Astrocyte (in vitro differentiated cells and primary cell): Measurements from ENCODE around the gene DNPEP.

Source experiments
- EZH2 ChIP-seq: IDR thresholded peaks from 2 replicates; pipeline ENCODE4 v1.6.1; 2012; ENCODE audit warnings: mild to moderate bottlenecking, low read length, inconsistent platforms; ENCODE audit not compliant: insufficient read depth
- TF ChIP-seq, protein P1 (sequence below): IDR thresholded peaks from 2 replicates; pipeline ENCODE4 v1.5.1; 2011; ENCODE audit warnings: low read depth, mild to moderate bottlenecking, inconsistent platforms, low read length, moderate library complexity; ENCODE audit not compliant: insufficient read depth

DNA sequence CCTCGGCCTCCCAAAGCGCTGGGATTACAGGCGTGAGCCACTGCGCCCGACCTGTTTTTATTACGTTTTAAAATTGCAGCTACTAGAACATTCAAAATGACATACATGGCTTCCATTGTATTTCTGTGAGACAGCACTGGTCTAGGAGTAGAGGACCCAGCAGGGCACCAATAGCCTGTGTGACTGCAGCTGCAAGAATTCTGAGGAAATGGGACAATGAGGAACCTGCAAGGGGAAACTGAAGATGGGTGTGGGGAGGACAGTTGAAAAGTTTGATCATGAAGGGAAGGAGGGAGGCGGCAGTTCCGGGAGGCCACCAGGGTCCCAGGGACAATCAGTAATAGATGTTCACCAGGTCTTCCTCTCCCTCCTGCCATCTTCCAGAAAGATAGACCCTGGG, 13.9 kb upstream of the DNPEP start:
- TF ChIP-seq, protein P1, sequence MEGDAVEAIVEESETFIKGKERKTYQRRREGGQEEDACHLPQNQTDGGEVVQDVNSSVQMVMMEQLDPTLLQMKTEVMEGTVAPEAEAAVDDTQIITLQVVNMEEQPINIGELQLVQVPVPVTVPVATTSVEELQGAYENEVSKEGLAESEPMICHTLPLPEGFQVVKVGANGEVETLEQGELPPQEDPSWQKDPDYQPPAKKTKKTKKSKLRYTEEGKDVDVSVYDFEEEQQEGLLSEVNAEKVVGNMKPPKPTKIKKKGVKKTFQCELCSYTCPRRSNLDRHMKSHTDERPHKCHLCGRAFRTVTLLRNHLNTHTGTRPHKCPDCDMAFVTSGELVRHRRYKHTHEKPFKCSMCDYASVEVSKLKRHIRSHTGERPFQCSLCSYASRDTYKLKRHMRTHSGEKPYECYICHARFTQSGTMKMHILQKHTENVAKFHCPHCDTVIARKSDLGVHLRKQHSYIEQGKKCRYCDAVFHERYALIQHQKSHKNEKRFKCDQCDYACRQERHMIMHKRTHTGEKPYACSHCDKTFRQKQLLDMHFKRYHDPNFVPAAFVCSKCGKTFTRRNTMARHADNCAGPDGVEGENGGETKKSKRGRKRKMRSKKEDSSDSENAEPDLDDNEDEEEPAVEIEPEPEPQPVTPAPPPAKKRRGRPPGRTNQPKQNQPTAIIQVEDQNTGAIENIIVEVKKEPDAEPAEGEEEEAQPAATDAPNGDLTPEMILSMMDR, result no peak
- no peak for TF ChIP-seq EZH2
